ENCODE results near the gene TPD52L1.

TPD52L1 gene

DNA sequence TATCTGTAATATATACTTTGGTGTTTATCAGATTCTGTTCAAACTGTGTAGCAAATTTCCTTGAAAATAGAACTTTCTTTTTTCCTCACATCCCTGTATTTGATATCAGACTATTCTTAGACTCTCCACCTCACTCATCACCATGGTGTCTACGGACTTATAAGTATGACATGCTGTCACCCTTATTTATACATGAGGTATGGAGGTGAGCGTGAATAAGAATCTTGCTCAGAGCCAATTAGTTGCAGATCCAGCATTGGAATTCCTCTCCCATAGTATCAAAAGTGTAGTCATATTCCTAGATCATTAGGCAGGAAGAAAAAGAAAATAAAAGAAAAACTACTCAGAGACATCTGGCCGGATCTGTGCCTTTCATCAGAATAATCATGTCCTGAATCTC, 43.0 kb downstream of the TPD52L1 start:
- no peaks in the 10 kb centered on the region for H3K27me3 ChIP-seq (replicated peaks; ENCODE audit: control insufficient read depth, insufficient read depth, low read length)
- no peaks in the 10 kb centered on the region for H3K9me3 ChIP-seq (ENCODE audit: control insufficient read depth, low read length)
- H3K4me1 ChIP-seq (ENCODE audit: control insufficient read depth, insufficient read depth, low read length) = peaks cover 39% of the 10 kb centered on the region
- no peaks in the 10 kb centered on the region for H3K36me3 ChIP-seq (ENCODE audit: control insufficient read depth, insufficient read depth, low read length, severe bottlenecking)
- no peak overlapping the region for H3K4me3 ChIP-seq (ENCODE audit: low read length)
- no peak for DNase-seq (ENCODE audit: low read depth)
- peak overlapping the region; percentile 14 for H3K9ac ChIP-seq (ENCODE audit: low read length)

GRCh38 chr6:125197795-125198269, 44.3 kb downstream of the TPD52L1 start:
- Histone ChIP-seq H3K9ac (ENCODE audit: low read length) (peak overlapping the region; percentile 14), H3K4me1 (ENCODE audit: control insufficient read depth, insufficient read depth, low read length) (peaks cover 45% of the 10 kb centered on the region), H3K4me3 (ENCODE audit: low read length) (no peak overlapping the region), H3K36me3 (ENCODE audit: control insufficient read depth, insufficient read depth, low read length, severe bottlenecking) (no peaks in the 10 kb centered on the region), H3K9me3 (ENCODE audit: control insufficient read depth, low read length) (no peaks in the 10 kb centered on the region), H3K27me3 (replicated peaks; ENCODE audit: control insufficient read depth, insufficient read depth, low read length) (no peaks in the 10 kb centered on the region)
- DNase-seq (ENCODE audit: low read depth) = peak; percentile 28

DNA sequence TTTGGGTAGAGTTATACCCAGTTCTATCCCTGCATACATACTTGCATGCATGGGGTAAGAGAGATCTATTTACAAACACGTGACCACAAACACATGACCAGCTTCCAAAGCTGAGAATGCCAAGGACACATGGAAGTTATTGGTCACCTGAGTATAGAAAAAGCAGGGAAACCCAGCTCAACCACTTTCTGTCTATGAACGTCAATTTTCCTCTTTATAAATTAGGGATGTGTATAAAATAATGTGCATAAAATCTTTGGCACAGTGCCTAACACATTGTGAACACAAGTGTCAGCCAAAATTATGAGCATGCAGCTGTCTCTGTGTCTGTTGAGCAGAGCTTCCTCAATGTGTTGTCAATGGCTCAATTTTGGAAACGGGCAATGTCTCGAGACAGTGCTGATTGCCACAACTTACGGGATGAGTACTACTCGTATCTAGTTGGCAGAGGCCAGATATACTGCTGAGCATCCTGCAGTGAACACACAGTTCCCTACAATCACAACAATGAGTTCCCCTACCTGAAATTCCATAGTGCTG, 44.9 kb downstream of the TPD52L1 start:
- Histone ChIP-seq H3K4me3 (ENCODE audit: low read length) (no peak overlapping the region), H3K9ac (ENCODE audit: low read length) (no peak overlapping the region), H3K27me3 (replicated peaks; ENCODE audit: control insufficient read depth, insufficient read depth, low read length) (no peaks in the 10 kb centered on the region), H3K4me1 (ENCODE audit: control insufficient read depth, insufficient read depth, low read length) (peaks cover 51% of the 10 kb centered on the region), H3K36me3 (ENCODE audit: control insufficient read depth, insufficient read depth, low read length, severe bottlenecking) (no peaks in the 10 kb centered on the region), H3K9me3 (ENCODE audit: control insufficient read depth, low read length) (no peaks in the 10 kb centered on the region)
- DNase-seq (ENCODE audit: low read depth) = no peak

DNA sequence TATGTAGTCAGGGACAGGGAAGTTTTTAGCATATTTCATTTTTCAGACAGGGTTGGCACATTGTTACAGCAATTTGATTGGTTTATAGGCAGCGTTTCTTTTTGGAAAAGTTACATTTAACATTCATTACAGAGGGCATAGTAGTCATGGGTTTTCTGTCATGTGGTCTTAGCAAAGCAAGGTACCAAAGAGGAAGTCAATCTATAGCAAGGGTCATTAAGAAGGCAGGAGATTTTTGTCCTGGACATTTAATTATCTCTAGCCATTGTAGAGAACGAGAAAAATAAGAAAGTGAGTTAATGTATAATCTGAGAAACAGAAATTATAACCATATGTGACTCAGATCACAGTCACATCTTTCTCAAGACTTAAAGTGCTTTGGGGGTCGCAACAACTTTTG, 47.4 kb downstream of the TPD52L1 start:
- H3K36me3 ChIP-seq (ENCODE audit: control insufficient read depth, insufficient read depth, low read length, severe bottlenecking) = no peaks in the 10 kb centered on the region
- no peaks in the 10 kb centered on the region for H3K27me3 ChIP-seq (replicated peaks; ENCODE audit: control insufficient read depth, insufficient read depth, low read length)
- H3K4me1 ChIP-seq (ENCODE audit: control insufficient read depth, insufficient read depth, low read length) = peaks cover 57% of the 10 kb centered on the region
- no peak overlapping the region for H3K9ac ChIP-seq (ENCODE audit: low read length)
- H3K4me3 ChIP-seq (ENCODE audit: low read length) = no peak overlapping the region
- peak; percentile 11 for DNase-seq (ENCODE audit: low read depth)
- H3K9me3 ChIP-seq (ENCODE audit: control insufficient read depth, low read length) = no peaks in the 10 kb centered on the region

GRCh38 chr6:125201961-125202729, 48.6 kb downstream of the TPD52L1 start:
- peak overlapping the region; percentile 61 for H3K9ac ChIP-seq (ENCODE audit: low read length)
- H3K36me3 ChIP-seq (ENCODE audit: control insufficient read depth, insufficient read depth, low read length, severe bottlenecking) = no peaks in the 10 kb centered on the region
- DNase-seq (ENCODE audit: low read depth) = peak; percentile 93
- H3K4me1 ChIP-seq (ENCODE audit: control insufficient read depth, insufficient read depth, low read length) = peaks cover 50% of the 10 kb centered on the region
- H3K9me3 ChIP-seq (ENCODE audit: control insufficient read depth, low read length) = no peaks in the 10 kb centered on the region
- H3K27me3 ChIP-seq (replicated peaks; ENCODE audit: control insufficient read depth, insufficient read depth, low read length) = no peaks in the 10 kb centered on the region
- peak overlapping the region; percentile 49 for H3K4me3 ChIP-seq (ENCODE audit: low read length)

DNA sequence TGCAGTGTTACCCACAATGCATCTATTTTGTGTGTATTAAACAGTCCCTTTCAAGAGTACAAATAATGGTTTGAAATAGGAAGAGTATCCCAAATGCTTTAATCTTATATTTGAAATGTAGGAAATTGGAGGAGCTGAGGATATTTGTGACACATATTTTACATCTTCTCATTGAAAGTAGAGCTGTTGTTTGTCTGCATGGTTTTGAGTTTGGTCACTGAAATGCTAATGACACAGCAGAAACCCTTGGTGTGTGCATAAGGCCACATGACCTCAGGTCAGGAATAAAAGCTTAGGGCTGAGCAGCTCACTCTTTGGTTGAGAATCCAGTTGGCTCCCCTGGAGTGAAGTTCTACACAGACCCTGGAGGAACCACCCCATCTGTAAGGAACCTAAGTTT, 49.8 kb downstream of the TPD52L1 start:
- H3K4me1 ChIP-seq (ENCODE audit: control insufficient read depth, insufficient read depth, low read length) = peaks cover 37% of the 10 kb centered on the region
- H3K9ac ChIP-seq (ENCODE audit: low read length) = no peak overlapping the region
- no peaks in the 10 kb centered on the region for H3K27me3 ChIP-seq (replicated peaks; ENCODE audit: control insufficient read depth, insufficient read depth, low read length)
- no peaks in the 10 kb centered on the region for H3K9me3 ChIP-seq (ENCODE audit: control insufficient read depth, low read length)
- no peak overlapping the region for H3K4me3 ChIP-seq (ENCODE audit: low read length)
- H3K36me3 ChIP-seq (ENCODE audit: control insufficient read depth, insufficient read depth, low read length, severe bottlenecking) = no peaks in the 10 kb centered on the region
- DNase-seq (ENCODE audit: low read depth) = peak; percentile 19

- H3K4me1 ChIP-seq (ENCODE audit: control insufficient read depth, insufficient read depth, low read length) = peaks cover 32% of the 10 kb centered on the region
- no peak overlapping the region for H3K9ac ChIP-seq (ENCODE audit: low read length)
- no peaks in the 10 kb centered on the region for H3K27me3 ChIP-seq (replicated peaks; ENCODE audit: control insufficient read depth, insufficient read depth, low read length)
- H3K4me3 ChIP-seq (ENCODE audit: low read length) = no peak overlapping the region
- no peaks in the 10 kb centered on the region for H3K9me3 ChIP-seq (ENCODE audit: control insufficient read depth, low read length)
- H3K36me3 ChIP-seq (ENCODE audit: control insufficient read depth, insufficient read depth, low read length, severe bottlenecking) = no peaks in the 10 kb centered on the region
- no peak for DNase-seq (ENCODE audit: low read depth)
Observed at GRCh38 chr6:125205931-125206330, 52.4 kb downstream of the TPD52L1 start.

DNA sequence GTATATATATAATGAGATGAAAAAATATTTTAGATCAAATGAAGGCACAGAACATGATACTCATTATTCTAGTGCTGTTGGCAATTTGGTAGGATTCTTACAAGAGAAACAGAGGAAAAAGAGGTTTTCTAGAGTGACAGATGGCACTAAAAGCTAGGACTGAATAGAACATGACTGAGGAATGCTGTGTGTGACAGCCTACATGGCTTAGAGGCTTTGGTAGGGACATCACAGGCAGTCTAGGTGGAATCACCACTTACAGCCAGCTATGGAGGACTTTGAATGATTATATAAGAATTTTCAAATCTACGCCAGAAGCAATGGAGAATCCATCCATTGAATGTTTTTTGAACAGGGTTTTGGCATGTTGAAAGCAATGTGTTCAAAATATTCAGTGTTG, 52.8 kb downstream of the TPD52L1 start:
- DNase-seq (ENCODE audit: low read depth) = no peak

DNA sequence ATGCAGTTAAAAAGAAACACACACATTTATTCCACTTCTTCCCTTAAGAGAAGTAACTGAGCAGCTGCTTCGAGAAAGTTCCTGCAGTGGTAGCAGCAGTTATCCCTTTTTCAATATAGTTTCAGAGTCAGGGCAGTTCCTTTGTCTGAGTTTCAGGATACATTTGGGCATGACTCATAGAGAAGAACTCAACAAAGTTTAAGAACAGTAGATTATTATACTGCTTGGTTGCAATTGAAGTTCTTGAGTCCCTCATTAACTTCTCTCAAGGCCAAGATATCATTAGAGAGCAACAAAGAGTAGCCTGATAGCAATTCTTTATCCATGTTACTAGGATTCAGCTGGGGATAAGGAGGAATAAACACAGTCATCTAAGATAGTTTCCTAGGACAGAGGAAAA, 54.4 kb downstream of the TPD52L1 start:
- H3K4me1 ChIP-seq (ENCODE audit: control insufficient read depth, insufficient read depth, low read length) = peaks cover 11% of the 10 kb centered on the region
- peak; percentile 43 for DNase-seq (ENCODE audit: low read depth)
- H3K9me3 ChIP-seq (ENCODE audit: control insufficient read depth, low read length) = no peaks in the 10 kb centered on the region
- no peak overlapping the region for H3K9ac ChIP-seq (ENCODE audit: low read length)
- H3K4me3 ChIP-seq (ENCODE audit: low read length) = no peak overlapping the region
- H3K36me3 ChIP-seq (ENCODE audit: control insufficient read depth, insufficient read depth, low read length, severe bottlenecking) = no peaks in the 10 kb centered on the region
- no peaks in the 10 kb centered on the region for H3K27me3 ChIP-seq (replicated peaks; ENCODE audit: control insufficient read depth, insufficient read depth, low read length)

More for the DNA sequence above, 52.8 kb downstream of the TPD52L1 start:
- no peak overlapping the region for H3K4me3 ChIP-seq (ENCODE audit: low read length)
- no peaks in the 10 kb centered on the region for H3K27me3 ChIP-seq (replicated peaks; ENCODE audit: control insufficient read depth, insufficient read depth, low read length)
- no peaks in the 10 kb centered on the region for H3K9me3 ChIP-seq (ENCODE audit: control insufficient read depth, low read length)
- H3K36me3 ChIP-seq (ENCODE audit: control insufficient read depth, insufficient read depth, low read length, severe bottlenecking) = no peaks in the 10 kb centered on the region
- peaks cover 27% of the 10 kb centered on the region for H3K4me1 ChIP-seq (ENCODE audit: control insufficient read depth, insufficient read depth, low read length)
- H3K9ac ChIP-seq (ENCODE audit: low read length) = no peak overlapping the region

DNA sequence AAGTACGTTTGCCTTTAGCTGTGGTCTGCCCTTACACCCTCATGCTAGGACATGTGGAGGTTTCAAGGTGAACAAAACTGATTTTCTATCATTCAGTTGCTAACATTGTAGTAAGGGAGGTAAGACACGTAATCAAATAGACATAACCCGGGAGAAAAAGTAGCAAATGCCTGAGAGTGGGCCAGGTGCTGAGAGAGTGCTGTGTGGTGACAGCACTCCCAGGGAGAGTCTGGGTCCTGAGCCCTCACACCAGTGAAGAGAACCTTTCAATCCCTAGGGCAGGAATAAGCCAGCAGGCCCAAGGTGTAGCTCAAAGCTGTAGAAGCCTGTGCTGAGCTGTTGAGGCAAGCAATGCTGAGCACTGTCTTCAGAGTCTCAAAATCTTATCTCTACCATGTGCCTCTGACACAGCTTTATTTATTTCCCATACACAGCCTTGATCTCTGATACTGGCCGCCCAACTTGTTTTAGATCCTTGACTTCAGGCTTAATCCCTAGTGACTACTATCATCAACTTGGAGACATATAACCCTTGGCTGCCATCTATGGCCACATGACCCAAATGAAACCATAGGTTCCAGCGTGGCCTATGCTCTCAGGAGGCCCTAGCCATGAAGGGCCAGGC, 55.2 kb downstream of the TPD52L1 start:
- H3K27me3 ChIP-seq (replicated peaks; ENCODE audit: control insufficient read depth, insufficient read depth, low read length) = no peaks in the 10 kb centered on the region
- no peaks in the 10 kb centered on the region for H3K36me3 ChIP-seq (ENCODE audit: control insufficient read depth, insufficient read depth, low read length, severe bottlenecking)
- no peaks in the 10 kb centered on the region for H3K9me3 ChIP-seq (ENCODE audit: control insufficient read depth, low read length)
- no peak overlapping the region for H3K4me3 ChIP-seq (ENCODE audit: low read length)
- no peak overlapping the region for H3K9ac ChIP-seq (ENCODE audit: low read length)
- H3K4me1 ChIP-seq (ENCODE audit: control insufficient read depth, insufficient read depth, low read length) = peaks cover 4% of the 10 kb centered on the region
- no peak for DNase-seq (ENCODE audit: low read depth)

- no peaks in the 10 kb centered on the region for H3K27me3 ChIP-seq (replicated peaks; ENCODE audit: control insufficient read depth, insufficient read depth, low read length)
- no peaks in the 10 kb centered on the region for H3K9me3 ChIP-seq (ENCODE audit: control insufficient read depth, low read length)
- H3K9ac ChIP-seq (ENCODE audit: low read length) = no peak overlapping the region
- no peak overlapping the region for H3K4me3 ChIP-seq (ENCODE audit: low read length)
- H3K4me1 ChIP-seq (ENCODE audit: control insufficient read depth, insufficient read depth, low read length) = peaks cover 5% of the 10 kb centered on the region
- DNase-seq (ENCODE audit: low read depth) = no peak
- no peaks in the 10 kb centered on the region for H3K36me3 ChIP-seq (ENCODE audit: control insufficient read depth, insufficient read depth, low read length, severe bottlenecking)
Observed at GRCh38 chr6:125210667-125211066, 57.1 kb downstream of the TPD52L1 start.

Measured in adipocyte (in vitro differentiated cells).